Measurements from ENCODE around the gene DDX54.

DNA sequence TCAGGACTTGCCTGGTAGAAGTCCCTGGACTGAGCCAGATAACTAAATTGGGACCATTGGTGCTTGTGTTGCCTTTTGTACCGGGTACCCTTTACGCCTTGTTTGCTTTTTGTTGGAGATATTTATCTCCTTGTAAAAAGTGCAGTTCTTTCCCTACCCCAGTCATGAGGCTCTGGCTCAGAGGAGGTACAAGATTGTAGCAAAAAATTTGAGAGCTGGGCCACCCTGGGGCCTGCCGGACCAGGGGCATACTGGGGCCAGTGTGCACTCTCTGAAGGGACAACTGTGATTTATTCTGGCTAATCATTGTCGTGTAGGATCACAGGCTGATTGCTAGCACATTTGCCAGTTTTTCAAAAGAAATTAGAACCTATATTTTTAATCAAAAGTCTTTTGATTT, 49.2 kb upstream of the DDX54 start:
- TF ChIP-seq POLR2A (IDR thresholded peaks at IDR 0.05) = no peak
- TF ChIP-seq, protein P1, sequence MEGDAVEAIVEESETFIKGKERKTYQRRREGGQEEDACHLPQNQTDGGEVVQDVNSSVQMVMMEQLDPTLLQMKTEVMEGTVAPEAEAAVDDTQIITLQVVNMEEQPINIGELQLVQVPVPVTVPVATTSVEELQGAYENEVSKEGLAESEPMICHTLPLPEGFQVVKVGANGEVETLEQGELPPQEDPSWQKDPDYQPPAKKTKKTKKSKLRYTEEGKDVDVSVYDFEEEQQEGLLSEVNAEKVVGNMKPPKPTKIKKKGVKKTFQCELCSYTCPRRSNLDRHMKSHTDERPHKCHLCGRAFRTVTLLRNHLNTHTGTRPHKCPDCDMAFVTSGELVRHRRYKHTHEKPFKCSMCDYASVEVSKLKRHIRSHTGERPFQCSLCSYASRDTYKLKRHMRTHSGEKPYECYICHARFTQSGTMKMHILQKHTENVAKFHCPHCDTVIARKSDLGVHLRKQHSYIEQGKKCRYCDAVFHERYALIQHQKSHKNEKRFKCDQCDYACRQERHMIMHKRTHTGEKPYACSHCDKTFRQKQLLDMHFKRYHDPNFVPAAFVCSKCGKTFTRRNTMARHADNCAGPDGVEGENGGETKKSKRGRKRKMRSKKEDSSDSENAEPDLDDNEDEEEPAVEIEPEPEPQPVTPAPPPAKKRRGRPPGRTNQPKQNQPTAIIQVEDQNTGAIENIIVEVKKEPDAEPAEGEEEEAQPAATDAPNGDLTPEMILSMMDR (IDR thresholded peaks at IDR 0.05) = no peak

All from adrenal gland (tissue), 5 donors.